H9 (cell line): ENCODE measurements around the gene TMEM198. TPM values are rescaled to one million over a fixed set of nuclear protein-coding genes. Genes with fewer than 3 reads are reported as not detected.

Experiments
- DNase-seq: peaks from one replicate; pipeline ENCODE4 v3.0.0-alpha.2; 2017
- H2AFZ ChIP-seq: one replicate; pipeline ENCODE4 v1.6.1; 2013; ENCODE audit warnings: mild to moderate bottlenecking, low read length, control low read depth, moderate library complexity
- H2AK5ac ChIP-seq: 2 replicates; pipeline ENCODE4 v1.6.1; 2013; ENCODE audit warnings: low read length, control low read depth, mixed read lengths; ENCODE audit not compliant: insufficient read length
- H2BK120ac ChIP-seq: one replicate; pipeline ENCODE4 v1.6.1; 2013; ENCODE audit warnings: low read depth, mild to moderate bottlenecking, low read length, control low read depth, inconsistent platforms; ENCODE audit not compliant: poor library complexity, severe bottlenecking
- H2BK12ac ChIP-seq: 2 replicates; pipeline ENCODE4 v1.6.1; 2013; ENCODE audit warnings: low read length, control low read depth, mixed read lengths, low read depth; ENCODE audit not compliant: insufficient read length
- H2BK15ac ChIP-seq: 2 replicates; pipeline ENCODE4 v1.6.1; 2013; ENCODE audit warnings: low read depth, low read length, control low read depth
- H2BK20ac ChIP-seq: one replicate; pipeline ENCODE4 v1.6.1; 2013; ENCODE audit warnings: low read depth, mild to moderate bottlenecking, low read length, control low read depth, inconsistent platforms; ENCODE audit not compliant: poor library complexity, severe bottlenecking
- H2BK5ac ChIP-seq: 2 replicates; pipeline ENCODE4 v1.6.1; 2013; ENCODE audit warnings: low read length, control low read depth, mixed read lengths; ENCODE audit not compliant: insufficient read length
- H3K14ac ChIP-seq: 2 replicates; pipeline ENCODE4 v1.6.1; 2013; ENCODE audit warnings: low read length, control low read depth; ENCODE audit not compliant: insufficient read depth
- H3K18ac ChIP-seq: 2 replicates; pipeline ENCODE4 v1.6.1; 2013; ENCODE audit warnings: low read depth, mild to moderate bottlenecking, mixed read lengths, low read length, control low read depth; ENCODE audit not compliant: insufficient read length
- H3K23ac ChIP-seq: 2 replicates; pipeline ENCODE4 v1.6.1; 2013; ENCODE audit warnings: low read length, control low read depth, mixed read lengths, low read depth; ENCODE audit not compliant: insufficient read length
- H3K23me2 ChIP-seq: 2 replicates; pipeline ENCODE4 v1.6.1; 2013; ENCODE audit warnings: low read depth, mild to moderate bottlenecking, mixed read lengths, low read length, control low read depth; ENCODE audit not compliant: insufficient read length, poor library complexity, severe bottlenecking
- H3K27ac ChIP-seq: 2 replicates; pipeline ENCODE4 v1.5.1; 2013; ENCODE audit warnings: low read length, control low read depth, mixed read lengths, low read depth; ENCODE audit not compliant: insufficient read length
- H3K27me3 ChIP-seq: 2 replicates; pipeline ENCODE4 v1.6.1; 2013; ENCODE audit warnings: low read length, control low read depth, inconsistent platforms; ENCODE audit not compliant: insufficient read depth
- H3K4ac ChIP-seq: 2 replicates; pipeline ENCODE4 v1.6.1; 2013; ENCODE audit warnings: low read depth, mild to moderate bottlenecking, control low read depth, inconsistent platforms, low read length, moderate library complexity
- H3K4me1 ChIP-seq: 2 replicates; pipeline ENCODE4 v1.6.1; 2013; ENCODE audit warnings: low read length, control low read depth, inconsistent platforms; ENCODE audit not compliant: insufficient read depth
- H3K4me2 ChIP-seq: 2 replicates; pipeline ENCODE4 v1.6.1; 2013; ENCODE audit warnings: low read length, control low read depth, mixed read lengths; ENCODE audit not compliant: insufficient read length, insufficient read depth
- H3K56ac ChIP-seq: 2 replicates; pipeline ENCODE4 v1.6.1; 2013; ENCODE audit warnings: low read depth, mild to moderate bottlenecking, mixed read lengths, low read length, control low read depth; ENCODE audit not compliant: insufficient read length
- H3K79me1 ChIP-seq: 2 replicates; pipeline ENCODE4 v1.6.1; 2013; ENCODE audit warnings: low read depth, mild to moderate bottlenecking, moderate library complexity, low read length, control low read depth, inconsistent platforms; ENCODE audit not compliant: insufficient read depth, poor library complexity, severe bottlenecking
- H3K79me2 ChIP-seq: 2 replicates; pipeline ENCODE4 v1.6.1; 2013; ENCODE audit warnings: low read length, control low read depth, inconsistent platforms; ENCODE audit not compliant: insufficient read depth
- H3K9ac ChIP-seq: 2 replicates; pipeline ENCODE4 v1.6.1; 2013; ENCODE audit warnings: low read length, control low read depth, mixed read lengths; ENCODE audit not compliant: insufficient read length; ENCODE audit errors: extremely low read depth
- H3K9me3 ChIP-seq: one replicate; pipeline ENCODE4 v1.6.1; 2013; ENCODE audit warnings: low read depth, low read length, inconsistent platforms; ENCODE audit not compliant: control insufficient read depth
- H3T11ph ChIP-seq: one replicate; pipeline ENCODE4 v1.6.1; 2013; ENCODE audit warnings: mild to moderate bottlenecking, low read length, control low read depth, inconsistent platforms
- H4K20me1 ChIP-seq: one replicate; pipeline ENCODE4 v1.6.1; 2013; ENCODE audit not compliant: control insufficient read depth, insufficient read length, insufficient read depth
- H4K5ac ChIP-seq: 2 replicates; pipeline ENCODE4 v1.6.1; 2013; ENCODE audit warnings: low read depth, mild to moderate bottlenecking, mixed read lengths, low read length, control low read depth; ENCODE audit not compliant: insufficient read length
- H4K8ac ChIP-seq: replicated peaks from 2 replicates; pipeline ENCODE4 v1.6.1; 2013; ENCODE audit warnings: low read length, control low read depth, mixed read lengths, low read depth; ENCODE audit not compliant: insufficient read length
- H4K91ac ChIP-seq: 2 replicates; pipeline ENCODE4 v1.6.1; 2013; ENCODE audit warnings: low read depth, mild to moderate bottlenecking, moderate library complexity, mixed read lengths, low read length, control low read depth; ENCODE audit not compliant: insufficient read length
- H3K27ac Mint-ChIP-seq, 3 experiments: 2 replicates in 2 of 3; 3 replicates in 1 of 3; pipeline ENCODE4 v1.8.0; 2020 to 2021; ENCODE audit warnings: mixed read lengths in 3 of 3, mild to moderate bottlenecking in 1 of 3, moderate library complexity in 1 of 3
- H3K27me3 Mint-ChIP-seq: 2 replicates; pipeline ENCODE4 v1.8.0; 2021; ENCODE audit warnings: low read depth, mild to moderate bottlenecking, moderate library complexity, mixed read lengths
- H3K36me3 Mint-ChIP-seq, 3 experiments: 2 replicates in 2 of 3; 3 replicates in 1 of 3; pipeline ENCODE4 v1.8.0; 2020 to 2021; ENCODE audit warnings: low read depth in 3 of 3, mixed read lengths in 3 of 3; ENCODE audit not compliant: insufficient read depth in 1 of 3
- H3K4me1 Mint-ChIP-seq, 2 experiments: 2 replicates each; pipeline ENCODE4 v1.8.0; 2020; ENCODE audit warnings: mixed read lengths in 2 of 2
- H3K4me3 Mint-ChIP-seq, 2 experiments: 2 replicates in 1 of 2; 3 replicates in 1 of 2; pipeline ENCODE4 v1.8.0; 2020 to 2021; ENCODE audit warnings: mild to moderate bottlenecking in 2 of 2, mixed read lengths in 2 of 2, moderate library complexity in 1 of 2
- H3K9me3 Mint-ChIP-seq, 2 experiments: 2 replicates in 1 of 2; 3 replicates in 1 of 2; pipeline ENCODE4 v1.8.0; 2020; ENCODE audit warnings: mild to moderate bottlenecking in 2 of 2, mixed read lengths in 2 of 2, moderate library complexity in 1 of 2
- CTCF ChIP-seq: fragments of 200-600 bp; sonication (generic); conservative IDR thresholded peaks from 3 replicates; pipeline ENCODE4 v1.8.0; 2021; ENCODE audit warnings: antibody characterized with exemption, mild to moderate bottlenecking
- WGBS: extraction: QIAGEN DNeasy Blood & Tissue Kit; methylation state at CpG from one replicate; pipeline ENCODE4 v1.1.7; 2013; ENCODE audit warnings: missing lambda C conversion rate, low lambda C conversion rate, mixed read lengths; ENCODE audit not compliant: insufficient read length; ENCODE audit errors: extremely low coverage; 5-methylcytosine and 5-hydroxymethylcytosine counted together
- total RNA-seq: library from RNA; stranded (reverse); gene quantifications from 2 replicates; pipeline ENCODE4 v1.2.1, GENCODE V29; 2021

TMEM198 gene
- total RNA-seq, 1 experiment from 2014 or later, result 7.7 TPM

GRCh38 chr2:219555956-219556355, 12.1 kb downstream of the TMEM198 start:
- no peak overlapping the region for H4K91ac ChIP-seq
- no peak for DNase-seq
- Mint-ChIP-seq H3K9me3 (no peaks in the 10 kb centered on the region; a peak in 1 of 5 replicates), H3K4me3 (no peak overlapping the region), H3K4me1 (peaks cover 14 to 24% of the 10 kb centered on the region in 2 experiments), H3K27ac (no peak overlapping the region), H3K27me3 (peaks cover 26% of the 10 kb centered on the region), H3K36me3 (peaks cover 14 to 37% (median 37%) of the 10 kb centered on the region in 3 experiments)
- no peaks in the 10 kb centered on the region for H3K79me2 ChIP-seq
- TF ChIP-seq CTCF, result no peak
- H3K27ac ChIP-seq, result no peak overlapping the region
- H3K4ac ChIP-seq, result no peak overlapping the region
- no peaks in the 10 kb centered on the region for H3K9me3 ChIP-seq
- peaks cover 10% of the 10 kb centered on the region; the same call in 1 of the 2 replicates for H3K4me1 ChIP-seq
- no peak overlapping the region for H2BK12ac ChIP-seq
- no peak overlapping the region for H2BK15ac ChIP-seq
- no peak overlapping the region for H3K23ac ChIP-seq
- H3K4me2 ChIP-seq, result no peak overlapping the region
- H2BK20ac ChIP-seq, result no peak overlapping the region
- H2BK120ac ChIP-seq, result no peak overlapping the region
- no peak overlapping the region for H4K8ac ChIP-seq
- H3K23me2 ChIP-seq, result peaks cover 11% of the 10 kb centered on the region
- no peak overlapping the region for H3T11ph ChIP-seq
- no peak overlapping the region for H4K5ac ChIP-seq
- no peak overlapping the region for H3K14ac ChIP-seq
- no peak overlapping the region for H3K18ac ChIP-seq
- no peaks in the 10 kb centered on the region for H3K79me1 ChIP-seq
- H3K9ac ChIP-seq, result no peak overlapping the region
- no peak overlapping the region for H2AFZ ChIP-seq
- no peak overlapping the region for H3K56ac ChIP-seq
- no peaks in the 10 kb centered on the region for H4K20me1 ChIP-seq
- no CpG with 5 or more reads among the region's 20 CpGs for WGBS
- H2BK5ac ChIP-seq, result no peak overlapping the region
- H2AK5ac ChIP-seq, result no peak overlapping the region
- peaks cover 4% of the 10 kb centered on the region; the same call in 1 of the 2 replicates for H3K27me3 ChIP-seq
